Measurements from ENCODE around the gene RFC2.
"Not testable (repeated sequence)": the region's sequence is repeated elsewhere in the genome, so short reads cannot be mapped to it uniquely, and the experiment has no call there.

RFC2 gene

GRCh38 chr7:74217455-74218342 is 36.5 kb downstream of the RFC2 start:
- no peak for DNase-seq (ENCODE audit: low read depth in 2 of 2)

- no peak for DNase-seq (ENCODE audit: low read depth in 2 of 2)
Observed at GRCh38 chr7:74216361-74216761, 37.8 kb downstream of the RFC2 start.

GRCh38 chr7:74215921-74216320 is 38.3 kb downstream of the RFC2 start:
- no peak for DNase-seq (ENCODE audit: low read depth in 2 of 2)

GRCh38 chr7:74214816-74215630 is 39.2 kb downstream of the RFC2 start:
- no peak for DNase-seq (ENCODE audit: low read depth in 2 of 2)

GRCh38 chr7:74212661-74213060 is 41.5 kb downstream of the RFC2 start:
- no peak for DNase-seq (ENCODE audit: low read depth in 2 of 2)

- not testable (repeated sequence) for DNase-seq (ENCODE audit: low read depth in 2 of 2)
Observed at GRCh38 chr7:74208241-74208640, 46.0 kb downstream of the RFC2 start.

- no peak for DNase-seq (ENCODE audit: low read depth in 2 of 2)
Observed at GRCh38 chr7:74207586-74207985, 46.6 kb downstream of the RFC2 start.

GRCh38 chr7:74206589-74207120 is 47.5 kb downstream of the RFC2 start:
- peak; percentile 72 to 82 for DNase-seq (ENCODE audit: low read depth in 2 of 2)

- DNase-seq (ENCODE audit: low read depth in 2 of 2), result not testable (repeated sequence)
Observed at GRCh38 chr7:74206052-74206451, 48.1 kb downstream of the RFC2 start.

GRCh38 chr7:74203956-74204618 is 50.1 kb downstream of the RFC2 start:
- no peak for DNase-seq (ENCODE audit: low read depth in 2 of 2)

- no peak for DNase-seq (ENCODE audit: low read depth in 2 of 2)
Observed at GRCh38 chr7:74202841-74203556, 51.2 kb downstream of the RFC2 start.

- DNase-seq (ENCODE audit: low read depth in 2 of 2), result no peak
Observed at GRCh38 chr7:74199551-74200355, 54.4 kb downstream of the RFC2 start.

- DNase-seq (ENCODE audit: low read depth in 2 of 2), result no peak
Observed at GRCh38 chr7:74197449-74198124, 56.6 kb downstream of the RFC2 start.

- DNase-seq (ENCODE audit: low read depth in 2 of 2), result not testable (repeated sequence)
Observed at GRCh38 chr7:74195968-74196654, 58.1 kb downstream of the RFC2 start.

- DNase-seq (ENCODE audit: low read depth in 2 of 2), result not testable (repeated sequence)
Observed at GRCh38 chr7:74195139-74195860, 58.9 kb downstream of the RFC2 start.

GRCh38 chr7:74194686-74195085 is 59.5 kb downstream of the RFC2 start:
- no peak for DNase-seq (ENCODE audit: low read depth in 2 of 2)

- DNase-seq (ENCODE audit: low read depth in 2 of 2), result no peak
Observed at GRCh38 chr7:74193913-74194312, 60.3 kb downstream of the RFC2 start.

GRCh38 chr7:74193054-74193453 is 61.1 kb downstream of the RFC2 start:
- DNase-seq (ENCODE audit: low read depth in 2 of 2), result no peak

- DNase-seq (ENCODE audit: low read depth in 2 of 2), result no peak
Observed at GRCh38 chr7:74191231-74191630, 63.0 kb downstream of the RFC2 start.
